SK-N-DZ (cell line): Measurements from ENCODE around the gene COL28A1.
"Not testable (repeated sequence)": the region's sequence is repeated elsewhere in the genome, so short reads cannot be mapped to it uniquely, and the experiment has no call there.

ENCODE experiments used
- DNase-seq: peaks from one replicate; pipeline ENCODE4 v3.0.0-alpha.2; 2015; ENCODE audit warnings: low spot score

Gene COL28A1

DNA sequence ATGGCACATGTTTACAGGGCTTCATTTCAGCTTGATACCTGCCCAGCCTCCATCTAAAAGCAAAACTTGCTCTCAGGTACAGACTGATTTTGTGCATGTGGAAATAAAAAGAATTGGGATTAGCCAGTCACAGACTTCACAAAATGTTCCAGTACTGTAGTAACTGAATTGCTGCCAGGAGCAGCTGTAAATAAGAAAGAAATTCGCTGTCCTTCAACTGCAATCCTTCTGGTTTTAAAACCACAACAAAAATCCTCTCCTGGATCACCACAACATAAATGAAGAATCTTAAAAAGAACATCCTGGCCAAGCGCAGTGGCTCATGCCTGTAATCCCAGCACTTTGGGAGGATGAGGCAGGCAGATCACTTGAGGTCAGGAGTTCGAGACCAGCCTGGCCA is 27.1 kb upstream of the COL28A1 start:
- no peak for DNase-seq

GRCh38 chr7:7561591-7561990 is 25.9 kb upstream of the COL28A1 start:
- not testable (repeated sequence) for DNase-seq

DNA sequence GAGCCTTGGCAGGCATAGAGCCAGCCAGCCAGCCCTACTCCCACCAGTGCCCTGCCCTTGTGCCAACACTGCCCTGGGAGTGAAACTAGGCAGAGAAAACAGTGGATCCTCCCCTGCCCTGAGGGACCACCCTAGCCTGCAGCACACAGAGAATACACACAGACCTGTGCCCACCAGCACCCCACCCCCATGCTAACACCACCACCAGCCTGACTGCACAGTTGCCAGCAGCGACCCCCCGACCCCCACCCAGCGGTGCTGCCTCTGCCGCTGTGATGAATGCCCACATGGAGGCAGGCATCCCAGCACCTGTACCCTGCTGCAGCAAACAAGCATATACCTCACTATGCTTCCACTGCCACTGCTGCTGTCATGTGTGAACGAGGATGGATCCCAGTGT is 21.6 kb upstream of the COL28A1 start:
- no peak for DNase-seq

DNA sequence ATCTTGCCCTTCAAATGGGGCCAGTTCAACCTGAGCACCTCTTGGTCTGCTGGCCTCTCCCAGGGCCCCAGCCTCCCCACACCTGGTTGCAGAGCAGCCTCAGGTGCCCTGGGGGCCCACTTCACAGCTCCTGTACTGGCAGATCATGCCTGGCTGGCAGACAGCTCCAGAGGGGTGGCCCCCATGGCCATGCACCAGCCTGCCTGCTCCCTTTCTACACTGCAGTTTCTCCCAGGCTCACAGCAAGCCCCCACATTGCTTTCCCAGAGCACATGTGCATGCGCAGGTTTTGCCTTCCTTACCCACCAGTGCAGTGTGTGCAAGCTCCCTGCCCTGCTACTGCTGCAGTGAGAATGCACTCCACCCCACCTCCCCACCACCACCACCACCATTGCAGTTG is 21.2 kb upstream of the COL28A1 start:
- no peak for DNase-seq

DNA sequence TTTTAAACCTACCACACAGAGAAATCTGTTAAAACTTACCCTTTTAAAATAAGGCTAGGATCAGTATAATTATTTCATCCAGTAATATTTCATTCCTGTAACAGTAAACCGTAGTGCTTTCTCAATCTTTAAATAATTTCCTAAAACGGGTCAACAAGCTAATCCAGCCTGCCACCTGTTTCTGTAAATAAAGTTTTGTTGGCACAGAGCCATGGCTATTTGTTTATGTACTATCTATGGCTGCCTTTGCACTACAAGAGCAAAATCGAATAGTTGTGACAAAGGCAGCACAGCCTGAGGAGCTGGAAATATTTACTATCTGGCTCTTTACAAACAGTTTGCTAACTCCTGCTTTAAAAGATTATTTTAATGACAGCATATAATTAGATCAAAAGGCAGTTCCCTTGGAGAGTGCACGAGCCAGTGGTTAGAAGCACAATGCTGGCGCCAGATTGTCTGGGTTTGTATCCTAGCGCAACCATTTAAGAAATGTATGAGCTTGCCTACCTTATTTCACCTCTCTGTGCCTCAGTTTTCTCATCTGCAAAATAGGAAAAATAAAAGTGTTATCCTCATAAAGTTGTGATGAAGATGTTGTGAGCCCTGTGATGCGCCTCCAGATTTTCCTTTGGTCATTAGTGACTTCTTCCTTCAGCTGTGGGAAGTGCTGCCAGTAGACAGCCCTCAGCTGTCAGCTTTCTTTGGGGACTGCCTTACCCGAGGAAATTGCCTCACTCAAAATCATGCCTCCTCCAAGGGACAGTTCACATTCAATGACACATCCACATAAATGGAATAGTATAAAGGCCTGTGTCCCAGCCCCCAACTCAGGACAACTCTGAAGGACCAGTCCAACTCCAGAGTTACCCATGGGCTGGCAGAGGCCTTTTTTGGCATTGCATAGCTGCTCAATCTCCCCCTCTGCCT is 19.2 kb upstream of the COL28A1 start:
- DNase-seq = peak; percentile 77

DNA sequence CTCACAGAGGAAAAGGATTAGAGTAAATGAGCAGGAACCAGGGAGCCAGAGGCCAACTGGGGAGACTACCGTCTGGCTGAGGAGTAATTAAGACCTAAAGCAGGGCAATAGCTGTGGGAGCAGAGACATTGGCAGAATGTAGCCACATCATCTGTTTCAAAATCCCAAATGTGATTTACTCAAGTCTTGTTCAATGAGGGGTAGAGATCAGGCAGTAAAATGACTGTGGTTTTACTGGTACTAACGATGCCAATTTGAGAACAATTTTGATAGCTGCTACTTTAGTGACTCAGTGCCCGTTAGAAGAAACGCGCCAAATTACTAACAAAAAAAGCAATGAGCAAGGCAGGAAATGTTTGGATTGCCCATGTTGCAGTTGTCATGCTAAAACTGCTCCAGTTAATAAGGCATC is 18.4 kb upstream of the COL28A1 start:
- DNase-seq = peak; percentile 40

GRCh38 chr7:7553386-7553785 is 17.7 kb upstream of the COL28A1 start:
- no peak for DNase-seq

DNA sequence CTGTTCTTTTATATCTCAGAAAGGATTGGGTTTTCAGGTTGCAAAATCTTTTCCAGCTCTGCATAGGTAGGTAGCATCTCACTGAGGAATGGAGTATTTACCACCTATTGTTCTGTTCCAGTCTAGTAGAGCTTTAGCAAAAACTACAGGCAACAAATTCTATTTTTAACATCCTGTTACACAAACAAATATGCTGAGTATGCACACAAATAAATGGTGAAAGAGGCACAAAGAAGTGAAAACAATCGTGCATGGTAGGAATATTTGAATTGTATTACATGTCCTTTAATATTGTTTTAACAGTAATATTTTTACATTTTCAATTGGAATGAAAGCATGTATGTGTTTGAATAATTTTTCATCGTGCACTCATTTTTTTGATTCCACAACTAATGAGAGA is 16.5 kb upstream of the COL28A1 start:
- DNase-seq = no peak

GRCh38 chr7:7550663-7551062 is 15.0 kb upstream of the COL28A1 start:
- no peak for DNase-seq

DNA sequence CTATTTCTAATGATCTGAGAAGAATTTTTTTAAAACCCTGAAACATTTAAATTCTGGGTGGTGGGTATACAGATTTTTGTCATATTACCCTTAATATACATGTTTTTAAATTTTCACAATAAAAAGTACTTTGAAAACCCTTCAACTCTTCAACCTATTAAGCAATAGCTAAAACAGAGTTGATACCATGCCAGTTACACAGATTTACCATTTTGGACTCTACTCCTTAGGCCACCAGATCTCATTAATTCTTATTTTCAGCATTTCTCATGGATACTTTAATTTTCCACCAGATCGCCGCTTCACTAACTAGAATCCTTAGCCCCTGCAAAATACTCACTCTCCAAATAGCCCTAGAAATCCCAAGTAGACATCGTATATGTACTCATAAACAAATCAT is 12.7 kb upstream of the COL28A1 start:
- no peak for DNase-seq

DNA sequence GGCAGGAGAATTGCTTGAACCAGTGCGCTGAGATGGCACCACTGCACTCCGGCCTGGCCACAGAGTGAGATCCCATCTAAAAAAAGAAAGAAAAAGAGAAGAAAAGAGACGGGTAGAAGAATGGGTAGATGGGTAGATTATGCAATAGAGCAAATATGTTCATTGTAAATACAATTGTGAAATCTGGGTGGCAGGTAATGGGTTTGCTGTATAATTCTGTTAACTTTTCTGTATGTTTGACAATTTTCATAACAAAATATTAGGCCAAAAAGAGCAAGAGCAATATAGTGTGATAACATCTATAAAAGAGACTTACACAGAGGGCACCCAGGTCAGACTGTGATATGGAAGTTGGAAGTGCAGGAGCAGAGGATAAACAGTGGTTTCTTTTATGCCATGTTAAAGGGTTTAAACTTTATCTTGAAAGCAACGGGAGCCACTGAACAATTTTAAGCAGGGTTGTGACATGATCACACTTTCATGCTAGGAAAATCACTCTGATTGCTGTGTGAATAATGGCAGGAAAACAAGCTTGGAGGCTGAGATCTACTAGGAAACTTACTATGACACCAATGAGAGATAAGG is 6.7 kb upstream of the COL28A1 start:
- no peak for DNase-seq

- DNase-seq = no peak
Observed at GRCh38 chr7:7539711-7540110, 4.0 kb upstream of the COL28A1 start.

DNA sequence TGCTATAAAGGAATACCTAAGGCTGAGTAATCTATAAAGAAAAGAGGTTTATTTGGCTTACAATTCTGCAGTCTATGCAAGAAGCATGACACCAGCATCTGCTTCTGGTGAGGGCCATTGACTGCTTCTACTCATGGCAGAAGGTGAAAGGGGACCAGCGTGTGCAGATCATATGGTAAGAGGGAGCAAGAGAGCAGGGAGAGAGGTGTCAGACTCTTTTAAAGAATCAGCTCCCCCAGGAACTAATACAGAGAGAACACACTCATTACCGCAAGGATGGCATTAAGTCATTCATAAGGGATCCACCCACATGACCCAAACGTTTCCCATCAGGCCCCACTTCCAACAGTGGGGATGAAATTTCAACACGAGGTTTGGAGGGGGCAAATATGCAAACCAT is 3.5 kb upstream of the COL28A1 start:
- no peak for DNase-seq

DNA sequence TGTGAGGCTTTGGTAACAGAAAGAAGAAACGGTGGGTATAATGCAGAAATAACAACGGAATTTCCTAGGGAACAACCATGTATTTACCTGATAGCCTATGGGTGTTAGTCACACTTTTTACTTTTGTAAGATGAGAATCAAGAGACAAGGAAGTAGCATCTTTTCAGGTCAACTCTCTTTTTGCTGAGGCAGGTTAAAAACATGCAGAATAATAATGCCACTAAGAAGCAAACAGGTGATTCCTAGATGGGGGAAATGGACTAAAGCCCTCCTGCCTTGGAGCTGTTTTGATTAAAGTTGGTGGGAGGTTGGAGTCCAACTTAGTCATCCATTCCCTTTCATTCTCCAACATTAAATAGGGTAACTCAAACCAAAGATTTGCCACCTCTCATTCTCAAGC is 2.0 kb upstream of the COL28A1 start:
- DNase-seq = no peak

DNA sequence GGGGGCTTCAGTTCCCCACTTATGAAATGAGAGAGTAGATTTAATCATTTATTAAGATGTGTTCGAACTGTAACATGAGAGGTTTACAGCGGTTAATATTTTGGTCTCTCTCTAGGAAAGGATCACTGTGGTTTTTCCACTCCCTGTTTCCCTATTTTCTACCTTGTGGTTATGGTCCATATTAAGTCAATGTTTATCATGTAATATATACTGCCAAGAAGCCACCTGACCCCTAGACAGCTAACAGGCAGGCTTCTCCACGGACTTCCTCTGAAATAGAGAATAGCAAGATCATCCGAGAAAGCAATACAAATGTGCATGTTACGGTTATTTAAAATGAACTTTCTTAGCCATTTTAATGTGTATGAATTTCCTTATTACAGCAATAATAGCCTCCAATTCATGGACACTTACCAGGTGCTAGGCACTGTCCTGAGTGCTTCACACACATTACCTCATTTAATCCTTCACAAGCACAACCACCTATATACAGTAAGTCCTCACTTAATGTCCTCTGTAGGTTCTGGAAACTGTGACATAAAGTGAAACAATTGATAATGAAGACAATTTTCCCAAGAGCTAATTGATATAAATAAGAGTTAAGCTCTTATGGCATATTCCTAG is 835 bp upstream of the COL28A1 start:
- no peak for DNase-seq

DNA sequence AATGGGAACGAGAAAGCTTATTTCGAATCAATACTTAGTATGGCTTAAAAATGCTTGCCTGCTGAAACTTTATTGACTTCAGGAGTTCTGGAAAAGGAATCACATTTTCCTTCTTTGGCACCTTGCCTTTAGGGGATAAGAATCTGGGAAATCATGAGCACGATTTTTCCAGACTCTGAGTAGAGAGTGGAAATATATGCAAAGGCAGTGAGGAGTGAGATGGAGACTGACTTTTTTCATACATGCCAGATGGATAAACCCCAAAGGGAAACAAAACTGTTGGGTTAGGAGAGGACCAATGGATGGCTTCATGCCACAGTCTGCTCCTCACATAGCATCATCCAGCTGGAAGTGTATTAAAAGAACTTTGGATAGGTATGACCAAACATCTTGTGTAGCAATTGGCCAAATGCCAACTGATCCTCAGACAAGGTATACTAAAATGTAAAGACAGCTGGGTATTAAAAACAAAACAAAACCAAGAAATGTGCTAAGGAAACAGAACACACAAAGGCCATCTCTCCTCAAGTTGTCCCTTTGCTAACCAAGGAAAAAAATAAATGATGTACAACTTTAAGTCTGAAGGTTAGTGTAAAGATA is 1.7 kb downstream of the COL28A1 start:
- DNase-seq = no peak

- no peak for DNase-seq
Observed at GRCh38 chr7:7529328-7529727, 6.3 kb downstream of the COL28A1 start.

DNA sequence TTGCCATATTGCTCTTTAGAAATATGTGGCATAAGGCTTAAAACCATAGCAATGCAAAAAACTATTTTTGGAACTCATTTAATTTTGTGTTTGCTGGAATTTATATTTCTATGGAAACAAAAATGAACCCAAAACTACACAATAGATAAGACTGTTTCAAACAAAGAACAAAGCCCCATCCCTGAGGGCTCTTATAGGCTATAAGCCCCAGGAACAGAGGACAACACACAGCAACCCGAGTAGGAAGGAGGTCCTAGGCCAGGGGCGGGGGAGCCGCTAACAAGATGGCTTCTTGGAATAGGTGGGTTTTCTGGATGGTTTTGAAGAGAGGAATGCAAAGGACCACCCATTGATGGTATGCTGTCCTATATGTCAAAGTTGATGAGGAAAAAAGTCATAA is 8.6 kb downstream of the COL28A1 start:
- no peak for DNase-seq

DNA sequence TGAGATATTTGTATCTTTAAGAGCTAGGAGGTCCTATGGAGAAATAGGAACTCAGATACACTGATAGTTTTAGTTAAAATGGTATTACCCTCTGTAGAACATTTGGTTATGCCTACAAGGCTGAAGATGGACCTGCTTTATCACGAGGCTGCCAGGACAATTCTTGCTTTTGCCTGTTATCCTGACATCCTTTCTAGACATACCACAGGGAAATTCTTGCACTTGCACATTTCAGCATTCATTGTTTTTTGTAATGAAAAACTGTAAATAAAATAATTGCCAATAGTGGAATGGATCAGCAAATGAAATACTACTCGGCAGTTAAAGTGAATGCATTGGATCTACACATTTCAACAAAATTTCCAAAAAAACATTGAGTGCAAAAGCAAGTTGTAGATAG is 9.7 kb downstream of the COL28A1 start:
- DNase-seq = no peak

DNA sequence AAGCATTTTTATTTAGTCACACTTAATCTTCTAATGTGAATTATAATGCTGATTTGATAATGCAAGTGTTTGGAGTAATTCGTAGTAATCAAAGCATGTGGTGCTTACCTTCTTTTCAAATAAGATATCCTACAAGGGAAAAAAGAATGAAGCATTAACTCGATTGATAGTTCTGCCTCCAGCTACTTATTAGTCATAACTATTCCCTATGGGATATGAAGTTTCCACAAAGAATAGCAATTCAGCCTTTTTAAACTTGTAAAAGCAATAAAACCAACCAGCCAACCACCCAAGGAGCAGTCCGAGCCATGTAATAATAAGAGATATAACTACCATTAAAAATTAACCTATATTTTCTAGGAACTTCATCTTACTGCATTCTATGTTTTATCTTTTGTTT is 11.6 kb downstream of the COL28A1 start:
- DNase-seq = no peak

DNA sequence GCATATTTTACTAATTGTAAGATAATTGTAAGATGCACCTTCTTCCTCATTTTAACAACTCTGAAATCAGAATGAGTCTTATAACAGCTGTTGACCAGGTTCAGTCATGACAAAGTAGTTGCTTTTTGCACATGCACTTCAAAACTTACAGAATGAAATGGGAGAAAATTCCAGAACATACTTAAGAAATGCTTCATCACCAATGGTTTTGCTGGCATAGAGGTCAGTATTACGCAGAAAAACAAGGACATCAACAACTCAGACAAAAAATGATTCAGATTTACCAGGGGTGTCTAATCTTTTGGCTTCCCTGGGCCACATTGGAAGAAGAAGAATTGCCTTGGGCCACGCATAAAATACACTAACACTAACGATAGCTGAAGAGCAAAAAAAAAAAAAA is 13.3 kb downstream of the COL28A1 start:
- no peak for DNase-seq

DNA sequence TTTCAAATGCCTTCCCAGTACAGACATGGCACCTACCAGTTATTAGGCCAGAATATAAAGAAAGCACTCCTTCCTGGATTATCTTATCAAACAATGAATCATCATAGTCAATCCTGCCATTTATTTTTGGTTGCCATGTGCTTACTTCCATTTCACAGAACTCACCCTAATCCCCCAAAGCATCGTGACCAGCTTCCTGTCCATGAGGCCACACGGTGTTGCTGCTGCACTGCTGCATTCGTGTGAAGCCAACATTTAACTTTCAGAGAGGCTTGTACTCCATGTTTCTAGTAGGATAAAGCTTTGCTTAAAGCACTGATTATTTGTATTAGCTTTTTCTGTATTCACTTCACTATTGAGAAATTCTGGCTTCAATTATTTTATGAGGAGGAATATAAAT is 14.4 kb downstream of the COL28A1 start:
- no peak for DNase-seq
